ENCODE results near the gene SERINC5.
"Not testable (repeated sequence)": the region's sequence is repeated elsewhere in the genome, so short reads cannot be mapped to it uniquely, and the experiment has no call there.

The SERINC5 gene

DNA sequence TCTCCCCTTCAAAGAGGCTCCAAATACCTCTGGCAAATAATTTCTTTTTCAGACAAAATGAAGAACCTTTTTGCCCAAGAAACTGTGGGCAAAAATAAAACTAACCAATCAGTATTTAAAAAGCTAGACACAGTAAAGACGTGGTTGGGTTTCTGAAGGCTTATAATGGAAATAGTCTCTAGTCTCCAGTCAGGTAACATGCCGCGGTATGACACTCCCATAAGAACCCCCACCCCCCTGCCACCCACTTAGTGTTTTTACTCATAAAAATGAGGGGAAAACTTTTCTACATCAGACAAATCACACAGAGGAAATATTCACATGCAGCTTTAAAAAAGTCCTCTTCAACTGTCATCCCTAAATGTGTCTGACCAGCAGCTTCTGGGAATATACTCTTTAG lies 115.4 kb downstream of the SERINC5 start:
- no peak for FAIRE-seq
- no peak for DNase-seq (ENCODE audit: low spot score)

DNA sequence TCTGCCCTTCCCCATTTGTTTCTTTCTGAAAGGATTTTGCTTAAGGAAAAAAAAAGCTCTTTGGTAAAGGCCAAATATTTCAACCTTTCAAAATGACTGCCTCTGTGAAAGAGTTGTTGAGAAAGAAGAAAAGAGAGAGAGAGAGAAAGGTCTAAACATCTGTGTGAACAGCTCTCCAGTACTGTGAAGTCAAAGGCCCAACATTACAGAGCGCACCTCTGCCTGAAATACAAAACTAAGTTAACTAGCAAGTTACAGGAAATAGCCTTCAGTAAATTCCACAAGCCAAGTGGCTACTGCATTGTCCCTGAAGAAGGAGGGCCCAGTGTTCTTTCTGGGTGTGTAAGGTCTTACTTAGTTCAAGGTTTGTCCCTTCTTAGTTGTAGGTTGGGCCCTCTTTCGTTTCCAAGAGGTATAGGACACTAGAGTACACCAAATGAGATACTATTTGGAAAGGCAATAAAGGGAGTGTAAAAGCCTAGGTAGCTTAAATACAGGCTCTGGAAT lies 116.3 kb downstream of the SERINC5 start:
- DNase-seq (ENCODE audit: low spot score) (no peak), FAIRE-seq (no peak)

DNA sequence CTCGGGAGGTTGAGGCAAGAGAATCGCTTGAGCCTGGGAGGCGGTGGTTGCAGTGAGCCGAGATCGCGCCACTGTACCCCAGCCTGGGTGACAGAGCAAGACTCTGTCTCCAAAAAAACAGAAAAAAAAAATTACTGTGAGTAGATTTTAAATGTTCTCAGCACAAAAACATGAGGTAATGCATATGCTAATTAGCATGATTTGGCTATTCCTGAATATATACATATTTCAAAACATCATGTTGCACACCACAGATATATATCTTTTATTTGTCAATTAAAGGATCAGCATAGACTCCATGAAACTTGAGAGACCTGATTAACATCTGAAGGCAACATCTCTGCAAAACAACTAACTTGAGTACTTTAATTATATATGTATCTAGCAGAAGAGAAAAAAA lies 117.4 kb downstream of the SERINC5 start:
- DNase-seq (ENCODE audit: low spot score): no peak
- FAIRE-seq: no peak

DNA sequence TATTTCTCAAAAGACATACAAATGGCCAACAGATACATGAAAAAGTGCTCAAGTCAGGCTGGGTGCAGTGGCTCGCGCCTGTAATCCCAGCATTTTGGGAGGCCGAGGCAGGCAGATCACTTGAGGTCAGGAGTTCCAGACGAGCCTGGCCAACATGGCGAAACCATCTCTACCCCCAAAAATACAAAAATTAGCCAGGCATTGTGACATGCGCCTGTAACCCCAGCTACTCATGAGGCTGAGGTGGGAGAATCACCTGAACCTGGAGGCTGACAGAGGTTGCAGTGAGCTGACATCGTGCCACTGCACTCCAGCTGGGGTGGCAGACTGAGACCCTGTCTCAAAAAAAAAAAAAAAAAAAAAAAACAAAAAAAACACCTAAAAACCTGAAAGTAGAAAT lies 119.0 kb downstream of the SERINC5 start:
- not testable (repeated sequence) for DNase-seq (ENCODE audit: low spot score); FAIRE-seq

DNA sequence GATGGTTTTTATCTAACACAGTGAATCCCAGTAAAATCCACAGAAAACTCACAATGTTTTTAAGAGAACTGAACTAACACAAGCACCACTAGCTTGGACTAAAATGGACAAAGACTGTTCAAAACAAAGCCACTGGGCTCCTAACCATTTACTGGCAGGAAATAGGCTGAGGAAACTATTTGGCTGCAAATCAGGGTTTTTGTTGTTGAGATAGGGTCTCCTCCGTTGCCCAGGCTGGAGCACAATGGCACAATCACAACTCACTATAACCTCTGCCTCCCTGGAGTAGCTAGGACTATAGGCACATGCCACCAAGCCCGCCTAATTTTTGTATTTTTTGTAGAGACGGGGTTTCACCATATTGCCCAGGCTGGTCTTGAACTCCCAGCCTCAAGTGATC lies 121.0 kb downstream of the SERINC5 start:
- no peak for FAIRE-seq
- no peak for DNase-seq (ENCODE audit: low spot score)

DNA sequence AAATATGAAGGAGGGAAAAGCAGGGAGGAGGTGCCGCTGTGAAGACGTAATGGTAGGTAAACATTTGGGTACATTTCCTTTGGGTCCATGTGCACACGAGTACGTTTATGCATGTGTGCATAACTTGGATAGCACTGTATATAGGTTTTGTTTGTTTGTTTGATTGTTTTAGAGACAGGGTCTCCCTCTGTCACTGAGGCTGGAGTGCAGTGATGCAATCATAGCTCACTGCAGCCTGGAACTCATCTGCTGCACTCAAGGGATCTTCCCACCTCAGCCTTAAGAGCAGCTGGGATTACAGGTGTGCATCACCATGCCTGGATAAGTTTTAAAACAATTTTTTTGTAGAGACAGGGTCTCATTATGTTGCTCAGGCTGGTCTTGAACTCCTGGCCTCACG lies 126.7 kb downstream of the SERINC5 start:
- FAIRE-seq (no peak), DNase-seq (ENCODE audit: low spot score) (no peak)

DNA sequence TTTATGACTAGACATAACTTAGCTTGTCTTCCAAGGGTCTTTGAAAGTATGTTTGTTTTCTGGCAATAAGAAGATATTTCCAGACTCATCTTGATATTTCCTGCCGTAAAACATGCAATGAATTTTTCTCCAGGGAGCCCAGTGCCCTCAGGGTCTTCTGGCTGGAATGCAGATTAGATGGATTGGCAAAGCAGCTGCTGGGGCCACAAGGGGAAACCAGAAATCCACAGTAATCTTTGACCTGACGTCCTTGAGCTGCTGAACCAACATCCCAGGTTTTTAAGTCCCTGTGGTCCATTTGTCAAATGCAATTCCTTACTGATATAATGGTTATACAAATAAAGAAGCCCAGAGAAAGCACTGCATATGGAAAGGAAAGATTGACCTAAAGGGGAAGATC lies 127.7 kb downstream of the SERINC5 start:
- DNase-seq (ENCODE audit: low spot score) (no peak), FAIRE-seq (no peak)

DNA sequence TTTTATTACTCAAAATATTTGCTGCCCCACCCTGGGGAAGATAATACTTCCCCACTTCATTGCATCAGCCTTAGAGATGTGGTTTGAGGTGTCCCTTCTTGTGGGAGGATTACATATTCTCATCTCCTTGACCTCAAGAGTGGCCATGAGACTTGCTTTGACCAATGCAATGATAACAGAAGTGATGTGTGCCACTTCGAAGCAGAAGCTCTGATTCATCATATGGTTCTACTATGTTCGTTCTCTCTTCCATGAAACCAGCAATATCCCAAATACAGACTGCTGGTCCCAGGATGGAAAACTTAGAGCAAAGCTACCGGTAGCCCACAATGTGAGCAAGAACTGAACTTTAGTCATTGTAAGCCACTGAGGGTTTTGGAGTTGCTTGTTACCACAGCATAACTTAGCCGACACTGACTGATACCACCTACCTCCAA lies 128.7 kb downstream of the SERINC5 start:
- FAIRE-seq (peak; percentile 44), DNase-seq (ENCODE audit: low spot score) (peak; percentile 60)

DNA sequence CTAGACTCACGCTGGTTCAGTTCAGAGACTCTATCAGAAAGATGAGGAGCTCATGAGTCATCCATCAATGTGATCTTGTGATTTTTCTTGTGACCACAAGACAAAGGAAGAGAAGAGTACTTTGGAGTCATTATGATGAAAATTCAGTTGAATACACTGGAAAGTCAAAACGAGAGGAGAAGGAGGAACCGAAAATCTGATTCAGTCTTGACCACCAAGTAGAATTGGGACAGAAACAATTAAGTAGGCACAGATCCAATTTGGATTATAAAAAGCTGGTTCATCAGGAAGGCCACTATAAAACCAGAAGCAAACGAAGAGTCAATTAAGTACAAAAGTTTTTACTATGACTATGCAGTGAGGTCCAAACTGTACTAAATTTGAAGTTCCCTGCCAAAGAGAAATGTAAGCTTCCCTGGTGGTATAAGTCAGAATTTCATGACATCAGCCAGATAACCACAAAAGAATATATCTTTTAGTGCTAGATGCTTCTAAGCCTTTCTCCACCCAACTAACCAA lies 129.8 kb downstream of the SERINC5 start:
- DNase-seq (ENCODE audit: low spot score): peak; percentile 69
- FAIRE-seq: peak; percentile 82

DNA sequence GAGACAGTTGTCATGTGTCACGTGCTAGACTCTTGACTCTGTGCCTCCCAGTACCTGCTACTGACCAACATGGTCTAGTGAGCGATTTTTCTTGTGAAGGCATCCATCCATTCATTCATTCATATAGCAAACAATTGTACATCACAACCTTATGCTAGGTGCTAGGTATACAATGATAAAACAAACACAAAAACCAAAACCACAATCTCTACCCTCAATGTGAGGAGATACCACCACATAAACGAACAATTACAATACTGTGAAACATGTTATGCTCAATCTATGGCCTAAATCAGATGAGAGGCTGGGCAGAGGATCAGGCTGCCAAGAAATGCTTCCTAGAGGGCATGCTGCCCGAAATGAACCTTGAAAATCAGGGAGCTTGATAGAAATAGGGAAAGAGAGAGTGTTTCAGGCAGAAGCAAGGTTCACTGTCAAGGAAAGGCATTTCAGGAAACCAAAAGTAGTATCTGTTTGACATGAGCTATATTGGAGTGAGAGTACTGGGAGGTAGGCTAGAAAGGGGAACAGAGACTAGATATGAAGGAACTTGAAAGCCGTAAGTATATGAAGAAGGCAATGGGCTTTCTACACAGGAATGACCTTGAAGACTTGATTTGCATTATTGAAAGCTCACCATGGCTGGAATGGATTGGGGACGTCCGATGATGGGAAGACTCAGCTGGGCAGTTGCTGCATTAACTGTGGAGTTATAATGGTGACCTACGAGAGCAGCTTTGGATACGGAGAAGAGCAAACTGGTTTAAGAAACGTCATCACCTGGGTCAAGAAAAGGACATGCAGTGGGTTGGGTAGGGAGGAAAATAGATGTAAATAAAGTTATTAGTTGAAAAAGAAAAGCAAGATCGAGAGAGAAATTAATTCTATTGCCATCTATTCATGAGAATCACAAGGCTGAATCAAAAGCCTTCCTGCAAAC lies 130.6 kb downstream of the SERINC5 start:
- no peak for FAIRE-seq
- DNase-seq (ENCODE audit: low spot score): no peak

DNA sequence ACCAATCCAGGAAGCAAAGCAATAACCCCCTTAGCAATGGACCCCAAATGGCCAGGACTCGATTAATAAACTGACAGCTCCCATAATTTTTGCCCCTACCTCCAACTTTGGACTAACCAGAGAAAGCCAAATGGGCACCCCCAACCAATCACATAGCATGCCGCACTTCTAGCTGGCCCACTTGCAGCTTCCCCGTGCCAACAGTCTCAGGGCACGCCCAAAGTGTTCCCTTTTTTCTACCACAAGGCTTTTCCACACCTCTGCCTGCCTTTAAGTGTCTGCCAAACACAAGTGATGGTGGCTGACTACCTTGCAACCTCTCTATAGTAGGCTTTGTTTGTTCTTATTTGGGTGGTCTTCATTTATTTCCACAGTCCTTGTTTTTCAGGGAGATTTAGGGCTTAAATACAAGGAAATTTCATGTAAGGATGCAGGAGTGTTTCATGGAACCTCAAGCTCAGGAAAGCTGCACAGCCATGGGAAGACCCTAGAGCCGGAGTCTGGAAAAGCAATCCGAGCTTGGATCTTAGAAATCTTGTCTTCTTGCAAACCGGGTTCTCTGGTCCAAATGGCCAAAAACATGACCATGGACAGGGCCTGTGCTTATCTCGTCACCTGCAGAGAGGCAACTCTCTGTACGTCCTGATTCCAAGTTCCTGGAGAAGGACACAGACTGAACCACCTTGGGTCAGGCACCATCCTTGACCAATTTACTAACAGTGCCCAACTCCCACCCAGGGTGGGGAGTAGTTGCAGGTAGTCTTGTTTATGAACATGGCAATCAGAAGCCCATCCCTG lies 131.5 kb downstream of the SERINC5 start:
- DNase-seq (ENCODE audit: low spot score): no peak
- no peak for FAIRE-seq

DNA sequence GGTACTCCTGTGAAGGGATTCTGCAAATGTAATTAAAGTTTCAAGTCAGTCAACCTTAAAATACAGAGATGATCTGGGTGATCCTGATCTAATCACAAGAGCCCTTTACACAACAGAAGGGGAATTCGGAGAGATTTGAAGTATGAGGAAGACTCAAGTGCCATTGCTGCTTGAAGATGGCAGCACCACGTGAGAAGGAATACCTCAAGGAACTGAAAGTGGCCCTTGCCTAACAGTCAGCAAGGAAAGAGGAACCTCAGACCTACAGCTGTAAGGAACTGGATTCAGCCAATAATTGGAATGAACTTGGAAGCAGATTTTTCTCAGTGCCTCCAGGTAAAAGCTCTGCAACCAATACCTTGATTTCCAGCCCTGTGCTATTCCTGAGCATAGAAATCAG lies 133.3 kb downstream of the SERINC5 start:
- FAIRE-seq (no peak), DNase-seq (ENCODE audit: low spot score) (no peak)

DNA sequence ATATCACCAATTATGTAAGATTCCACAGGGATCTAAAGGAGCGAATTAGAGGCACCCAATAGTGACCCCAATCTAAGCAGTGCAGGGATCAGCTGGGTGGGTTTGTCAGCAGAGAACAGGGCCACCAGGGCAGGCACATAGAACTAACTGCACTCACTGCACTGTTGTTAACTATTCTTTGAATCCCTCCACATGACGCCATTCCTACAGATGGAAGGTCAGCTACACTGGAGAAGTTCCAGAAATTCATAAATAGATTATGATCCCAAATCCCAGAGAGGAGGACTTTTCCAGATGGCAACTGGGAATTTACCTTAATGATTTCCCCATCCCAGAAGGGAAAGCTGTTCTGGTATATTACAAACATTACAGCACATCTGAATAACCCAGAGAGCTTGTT lies 136.5 kb downstream of the SERINC5 start:
- FAIRE-seq: no peak
- DNase-seq (ENCODE audit: low spot score): no peak

DNA sequence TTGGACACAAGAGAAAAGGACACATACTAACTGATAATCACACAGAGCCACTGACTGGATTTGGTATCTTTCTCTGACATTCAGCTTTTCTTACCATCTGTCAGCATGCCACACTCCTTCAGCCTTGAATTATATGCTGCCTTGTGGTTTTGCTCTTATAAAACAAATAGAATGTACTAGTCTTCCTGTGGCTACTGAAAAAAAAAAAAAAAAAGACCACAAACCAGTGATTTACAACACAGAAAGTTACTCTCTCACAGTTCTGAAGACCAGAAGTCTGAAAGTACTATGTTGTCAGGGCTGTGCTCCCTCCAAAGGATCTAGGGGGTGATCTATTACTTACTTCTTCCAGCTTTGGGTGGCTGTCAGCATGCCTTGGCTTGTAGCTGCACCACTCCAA lies 138.4 kb downstream of the SERINC5 start:
- DNase-seq (ENCODE audit: low spot score) (no peak), FAIRE-seq (no peak)

DNA sequence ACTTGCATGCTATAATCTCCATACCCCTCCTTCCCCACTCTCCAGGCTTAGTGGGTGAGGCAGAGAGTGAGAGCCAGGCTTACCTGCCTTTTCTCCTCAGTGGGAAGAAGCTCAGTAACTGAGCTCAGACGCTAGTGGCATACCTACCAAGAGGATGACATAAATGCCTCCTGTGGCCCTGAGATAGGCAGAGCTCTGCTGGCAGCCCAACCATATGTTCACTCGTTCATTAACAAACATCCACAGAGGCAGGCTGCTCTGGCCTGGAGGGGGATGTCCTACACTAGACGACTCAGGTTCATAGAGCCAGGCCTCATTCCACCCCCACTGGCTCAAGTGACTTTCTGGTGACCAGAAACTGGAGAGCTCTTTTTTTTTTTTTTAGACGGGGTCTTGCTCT lies 139.4 kb downstream of the SERINC5 start:
- FAIRE-seq (no peak), DNase-seq (ENCODE audit: low spot score) (no peak)

DNA sequence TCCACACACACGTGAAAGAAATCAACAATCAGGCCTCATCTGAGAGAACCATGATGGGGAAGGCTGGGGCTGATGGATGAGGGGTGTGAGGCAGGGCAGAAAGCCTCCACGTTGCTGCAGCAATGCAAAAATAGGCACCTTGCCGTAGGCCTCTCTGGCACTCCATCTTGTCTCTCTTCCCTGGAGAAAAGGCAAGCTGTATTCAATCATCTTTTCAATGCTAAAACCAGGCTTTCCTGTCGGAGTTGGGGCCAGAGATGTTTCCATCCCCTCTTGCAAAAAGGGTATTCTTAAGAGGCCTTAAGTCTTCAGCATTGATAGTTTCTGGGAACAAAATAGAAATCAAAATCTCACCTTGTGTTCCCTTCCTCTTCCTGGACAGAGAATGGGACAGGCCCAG lies 139.8 kb downstream of the SERINC5 start:
- FAIRE-seq: no peak
- DNase-seq (ENCODE audit: low spot score): no peak

DNA sequence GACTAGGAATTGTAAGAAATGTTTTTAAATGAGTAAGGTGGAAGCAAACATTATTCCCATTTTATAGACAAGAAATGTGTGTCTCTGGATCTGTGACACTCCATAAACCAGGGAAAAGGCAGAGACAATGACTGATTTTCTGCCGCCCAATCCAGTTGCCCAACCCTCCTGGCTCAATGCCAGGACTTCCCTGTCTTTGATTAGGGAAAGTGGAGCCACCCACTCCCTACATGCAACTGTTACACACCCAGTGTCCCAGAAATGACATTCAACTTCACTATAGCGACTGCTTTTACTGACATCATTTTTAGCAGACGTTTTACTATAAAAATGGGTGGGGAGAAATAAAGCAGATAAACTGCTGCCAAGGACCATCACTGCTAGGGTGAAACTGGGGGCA lies 141.0 kb downstream of the SERINC5 start:
- FAIRE-seq: no peak
- DNase-seq (ENCODE audit: low spot score): no peak

DNA sequence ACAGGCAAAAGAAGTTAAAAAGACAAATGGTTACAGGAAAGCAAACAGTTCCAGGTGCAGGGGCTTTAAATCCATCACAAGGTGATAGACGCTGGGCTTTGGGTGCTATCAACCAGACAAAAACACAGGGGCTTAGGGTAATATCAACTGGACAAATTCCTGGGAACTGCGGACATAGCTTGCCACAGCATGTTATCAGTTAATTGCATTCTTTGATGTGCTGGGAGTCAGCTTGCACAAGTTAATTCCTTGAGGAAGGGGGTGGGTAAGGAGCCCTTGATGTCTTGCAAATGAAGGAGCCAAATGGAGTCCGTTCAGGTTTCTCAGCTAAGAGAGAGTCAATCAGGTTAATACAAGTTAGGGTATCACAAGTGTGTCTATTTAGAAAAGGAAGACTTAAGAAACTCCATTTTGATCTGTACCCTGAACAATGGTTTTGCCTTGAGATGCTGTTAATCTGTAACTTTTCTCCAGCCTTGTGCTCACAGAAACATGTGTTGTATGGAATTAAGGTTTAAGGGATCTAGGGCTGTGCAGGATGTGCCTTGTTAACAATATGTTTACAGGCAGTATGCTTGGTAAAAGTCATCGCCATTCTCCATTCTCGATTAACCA lies 144.4 kb downstream of the SERINC5 start:
- not testable (repeated sequence) for DNase-seq (ENCODE audit: low spot score); FAIRE-seq

DNA sequence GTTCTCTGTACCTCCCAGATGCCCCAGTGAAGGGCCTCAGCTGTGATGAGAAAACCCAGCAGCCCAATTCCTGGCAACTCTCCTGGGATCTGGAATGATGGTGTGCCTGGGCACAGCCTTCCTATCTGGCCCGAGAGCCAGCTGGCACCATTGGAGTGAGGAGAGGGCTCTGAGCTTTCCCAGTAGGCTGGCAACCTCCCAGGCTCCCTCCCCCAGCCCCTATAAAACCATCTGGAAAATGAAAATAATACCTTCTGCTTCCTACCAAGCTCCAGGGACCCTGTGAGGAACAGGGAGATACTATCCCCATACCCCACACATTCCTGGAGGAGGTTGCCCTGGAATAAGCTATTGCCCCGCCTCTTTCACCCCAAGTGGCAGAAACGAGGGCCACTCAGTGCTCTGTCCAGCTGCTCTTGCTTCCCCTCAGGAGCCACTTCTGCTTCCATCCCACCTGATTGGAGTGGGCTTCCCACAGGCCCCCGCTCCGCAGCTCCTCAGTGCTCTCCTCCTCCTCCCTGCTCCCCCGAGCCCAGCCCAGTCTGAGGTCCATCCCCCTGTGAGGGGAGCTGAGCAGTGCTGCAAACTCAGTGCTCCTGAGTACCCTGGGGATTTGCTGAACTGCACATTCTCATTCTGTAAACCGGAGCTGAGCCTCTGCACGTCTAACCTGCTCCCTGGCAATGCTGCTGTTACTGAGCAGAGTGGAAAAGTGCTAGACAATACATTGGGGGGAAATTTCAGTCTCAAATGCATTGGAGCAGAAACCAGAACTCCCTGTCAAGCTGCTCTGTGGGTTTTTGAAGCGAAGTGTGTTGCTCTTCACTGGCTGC lies 146.0 kb downstream of the SERINC5 start:
- FAIRE-seq (no peak), DNase-seq (ENCODE audit: low spot score) (no peak)

DNA sequence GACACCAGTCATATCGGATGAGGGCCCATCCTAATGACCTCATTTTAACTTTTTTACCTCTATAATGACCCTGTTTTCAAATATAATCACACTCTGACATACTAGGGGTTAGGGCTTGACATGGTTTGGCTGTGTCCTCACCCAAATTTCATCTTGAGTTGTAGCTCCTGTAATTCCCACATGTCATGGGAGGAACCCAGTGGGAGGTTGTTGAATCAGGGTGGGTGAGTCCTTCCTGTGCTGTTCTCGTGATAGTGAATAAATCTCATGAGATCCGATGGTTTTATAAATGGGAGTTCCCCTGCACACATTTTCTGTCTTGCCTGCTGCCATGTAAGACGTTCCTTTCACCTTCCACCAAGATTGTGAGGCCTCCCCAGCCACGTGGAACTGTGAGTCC lies 148.9 kb downstream of the SERINC5 start:
- FAIRE-seq (no peak), DNase-seq (ENCODE audit: low spot score) (no peak)

Data from RCC 7860 (cell line).